A673 (cell line): Measurements from ENCODE around the gene ANKRD55. TPM values are rescaled to one million over a fixed set of nuclear protein-coding genes. Genes with fewer than 3 reads are reported as not detected.
"Not testable (repeated sequence)": the region's sequence is repeated elsewhere in the genome, so short reads cannot be mapped to it uniquely, and the experiment has no call there.

Experiments used
- BruUV-seq: library from RNA; stranded (reverse); fragments of 400-500 nt; replicated peaks from 2 replicates; lab custom pipeline; 2021; lab: Mats Ljungman, UMichigan
- CTCF ChIA-PET: fragments of 300-600 bp; sonication (Branson Sonifier 250); formaldehyde crosslinking; loops from one replicate; lab custom pipeline; 2022; ENCODE audit warnings: antibody characterized with exemption; lab: Charles Lee
- POLR2A ChIA-PET: fragments of 300-600 bp; sonication (Branson Sonifier 250); formaldehyde crosslinking; loops from one replicate; lab custom pipeline; 2022; ENCODE audit warnings: antibody characterized with exemption; ENCODE audit not compliant: low non-redundant PET; lab: Charles Lee
- DNase-seq: peaks from one replicate; pipeline ENCODE4 v3.0.0-alpha.2; 2015; ENCODE audit warnings: low spot score
- H3K27ac ChIP-seq: fragments of 200-600 bp; sonication (generic); 2 replicates; pipeline ENCODE4 v1.5.1; 2016; ENCODE audit warnings: mixed run types, low read depth, mild to moderate bottlenecking, mixed read lengths, antibody characterized with exemption, low read length; ENCODE audit not compliant: poor library complexity, severe bottlenecking
- H3K27me3 ChIP-seq: fragments of 200-600 bp; sonication (generic); replicated peaks from 2 replicates; pipeline ENCODE4 v1.6.1; 2017; ENCODE audit warnings: mixed run types, low read depth, mild to moderate bottlenecking, mixed read lengths, antibody characterized with exemption, low read length; ENCODE audit not compliant: insufficient read depth, poor library complexity
- H3K36me3 ChIP-seq: fragments of 200-600 bp; sonication (generic); 2 replicates; pipeline ENCODE4 v1.6.1; 2016; ENCODE audit warnings: mixed run types, mild to moderate bottlenecking, mixed read lengths, antibody characterized with exemption, low read length; ENCODE audit not compliant: insufficient read depth, poor library complexity, severe bottlenecking
- H3K4me1 ChIP-seq: fragments of 200-600 bp; sonication (generic); 2 replicates; pipeline ENCODE4 v1.6.1; 2017; ENCODE audit warnings: mixed run types, mild to moderate bottlenecking, mixed read lengths, antibody characterized with exemption, low read length; ENCODE audit not compliant: insufficient read depth, poor library complexity, severe bottlenecking
- H3K4me3 ChIP-seq: fragments of 200-600 bp; sonication (generic); 2 replicates; pipeline ENCODE4 v1.5.1; 2016; ENCODE audit warnings: low read depth, mixed run types, mild to moderate bottlenecking, mixed read lengths, low read length; ENCODE audit not compliant: poor library complexity, severe bottlenecking
- H3K9me3 ChIP-seq: fragments of 200-600 bp; sonication (generic); 2 replicates; pipeline ENCODE4 v1.6.1; 2016; ENCODE audit warnings: mixed run types, low read depth, mild to moderate bottlenecking, mixed read lengths, antibody characterized with exemption, low read length; ENCODE audit not compliant: poor library complexity, severe bottlenecking
- CTCF ChIP-seq: fragments of 300-800, 200-600 bp; sonication (generic); conservative IDR thresholded peaks from 2 replicates; pipeline ENCODE4 v1.5.1; 2017; ENCODE audit warnings: low read depth, mild to moderate bottlenecking, antibody characterized with exemption, low read length, moderate library complexity, mixed read lengths
- EZH2 ChIP-seq: fragments of 200-600 bp; sonication (generic); IDR thresholded peaks from 2 replicates; pipeline ENCODE4 v1.6.1; 2017; ENCODE audit warnings: borderline replicate concordance, low read depth, mild to moderate bottlenecking, mixed read lengths, antibody characterized with exemption, low read length; ENCODE audit not compliant: poor library complexity, severe bottlenecking
- intact Hi-C: fragments of 100-400 bp; cut with micrococcal nuclease; formaldehyde crosslinking; loops from one replicate; pipeline ENCODE4 v1.10.0; 2022; ENCODE audit not compliant: unreplicated experiment
- total RNA-seq: library from RNA; stranded (reverse); gene quantifications from 2 replicates; pipeline ENCODE4 v1.2.3, GENCODE V29; 2021

The ANKRD55 gene
- total RNA-seq, 1 experiment from 2014 or later: not detected

- Histone ChIP-seq H3K4me1 (no peaks in the 10 kb centered on the region), H3K9me3 (no peaks in the 10 kb centered on the region), H3K27me3 (no peaks in the 10 kb centered on the region), H3K27ac (no peak overlapping the region), H3K36me3 (no peaks in the 10 kb centered on the region), H3K4me3 (no peak overlapping the region)
- TF ChIP-seq CTCF (no peak), EZH2 (no peak)
- POLR2A ChIA-PET: no interaction called here
- CTCF ChIA-PET: no interaction called here
- intact Hi-C loops: no loop called here
- no TSS peak for BruUV-seq
- no peak for DNase-seq
Measured at GRCh38 chr5:56206126-56206910, 26.8 kb downstream of the ANKRD55 start.

GRCh38 chr5:56203936-56204335 is 29.2 kb downstream of the ANKRD55 start:
- H3K4me3 ChIP-seq, CTCF ChIA-PET, DNase-seq, H3K4me1 ChIP-seq, H3K27ac ChIP-seq, BruUV-seq, H3K27me3 ChIP-seq, intact Hi-C loops, H3K36me3 ChIP-seq, H3K9me3 ChIP-seq, POLR2A ChIA-PET: not testable (repeated sequence)

DNA sequence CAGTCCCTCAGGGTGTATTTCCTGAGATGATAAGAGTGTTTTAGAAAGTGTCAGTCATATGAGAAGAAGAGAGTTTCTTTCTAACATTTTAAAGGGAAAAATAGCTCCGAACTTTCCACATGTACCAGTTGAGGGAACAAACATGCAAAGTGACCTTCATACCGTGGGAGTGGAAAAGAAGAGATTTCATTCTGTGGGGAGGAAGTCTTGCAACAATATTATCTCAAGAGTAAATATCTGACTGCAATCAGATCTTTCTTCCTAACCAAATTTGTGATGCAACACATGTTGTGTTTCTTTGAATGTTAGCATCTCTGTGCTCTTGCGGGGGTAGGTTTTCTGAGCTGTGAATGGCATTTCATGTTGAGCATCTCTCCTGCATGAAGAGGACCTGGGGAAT is 30.6 kb downstream of the ANKRD55 start:
- no TSS peak for BruUV-seq
- ChIA-PET POLR2A (no interaction called here), CTCF (interaction anchor here (1.6 kb wide), 1 partner anchor 266 kb away, joined by 9 read pairs; no protein-coding TSS in a partner anchor)
- Histone ChIP-seq H3K4me3 (no peak overlapping the region), H3K4me1 (no peaks in the 10 kb centered on the region), H3K9me3 (no peaks in the 10 kb centered on the region), H3K27me3 (no peaks in the 10 kb centered on the region), H3K27ac (no peak overlapping the region), H3K36me3 (no peaks in the 10 kb centered on the region)
- TF ChIP-seq EZH2: no peak
- no peak for TF ChIP-seq CTCF
- no peak for DNase-seq
- intact Hi-C loops: no loop called here

DNA sequence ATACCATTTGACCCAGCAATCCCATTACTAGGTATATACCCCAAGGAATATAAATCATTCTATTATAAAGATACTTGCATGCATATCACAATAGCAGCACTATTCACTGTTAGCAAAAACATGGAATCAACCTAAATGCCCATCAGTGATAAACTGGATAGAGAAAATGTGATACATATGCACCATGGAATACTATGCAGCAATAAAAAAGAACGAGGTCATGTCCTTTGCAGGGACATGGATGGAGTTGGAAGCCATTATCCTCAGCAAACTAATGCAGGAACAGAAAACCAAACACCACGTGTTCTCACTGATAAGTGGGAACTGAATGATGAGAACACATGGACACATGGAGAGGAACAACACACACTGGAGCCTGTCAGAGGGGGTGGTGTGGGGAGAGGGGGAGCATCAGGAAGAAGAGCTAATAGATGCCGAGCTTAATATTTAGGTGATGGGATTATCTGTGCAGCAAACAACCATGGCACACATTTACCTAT is 31.3 kb downstream of the ANKRD55 start:
- CTCF ChIA-PET: interaction anchor here (1.6 kb wide), 1 partner anchor 265 kb away, joined by 9 read pairs; no protein-coding TSS in a partner anchor
- POLR2A ChIA-PET, BruUV-seq, H3K9me3 ChIP-seq, H3K4me3 ChIP-seq, H3K27me3 ChIP-seq, DNase-seq, H3K36me3 ChIP-seq, H3K27ac ChIP-seq, H3K4me1 ChIP-seq: not testable (repeated sequence)
- intact Hi-C loops: loop anchor here (1.0 kb wide), 1 partner anchor 266 kb away; no protein-coding TSS in a partner anchor
